ENCODE data around the gene NRP1. TPM values are rescaled to one million over a fixed set of nuclear protein-coding genes. Genes with fewer than 3 reads are reported as not detected.

NRP1 gene
- total and polyA plus RNA-seq, 2 of the 8 experiments (the other 6 are each of a cell fraction or from before 2014, with no cell fraction given), result 1.2 to 2.1 TPM

GRCh38 chr10:33153251-33153967, 181.1 kb downstream of the NRP1 start:
- Histone ChIP-seq H4K20me1 (replicated peaks in 1 of 2; ENCODE audit: control insufficient read depth in 1 of 2, insufficient read depth in 2 of 2, low read length in 2 of 2) (no peaks in the 10 kb centered on the region), H3K4me2 (ENCODE audit: insufficient read depth in 1 of 2, low read depth in 2 of 2, low read length in 2 of 2) (no peak overlapping the region), H3K79me1 (ENCODE audit: low read depth, low read length) (no peaks in the 10 kb centered on the region), H4K8ac (ENCODE audit: extremely low read depth, insufficient read depth, low read length) (no peak overlapping the region), H2BK20ac (ENCODE audit: low read length) (no peak overlapping the region), H3K36me3 (ENCODE audit: control insufficient read depth in 2 of 4, insufficient read depth in 4 of 4, low read length in 3 of 4) (no peaks in the 10 kb centered on the region), H3K9ac (replicated peaks in 1 of 4; ENCODE audit: extremely low read depth in 1 of 4, low read depth in 3 of 4, low read length in 3 of 4) (no peak overlapping the region), H2BK120ac (replicated peaks; ENCODE audit: low read depth, low read length) (no peak overlapping the region), H3K9me3 (ENCODE audit: insufficient read depth in 2 of 2, low read depth in 1 of 2, low read length in 1 of 2) (no peaks in the 10 kb centered on the region; a peak in 1 of 4 replicates), H2BK15ac (ENCODE audit: low read length) (no peak overlapping the region), H3K79me2 (ENCODE audit: control insufficient read depth in 1 of 2, insufficient read depth in 2 of 2, low read length in 2 of 2) (no peaks in the 10 kb centered on the region), H3K56ac (replicated peaks; ENCODE audit: insufficient read length, low read depth, low read length) (no peak overlapping the region), H4K91ac (replicated peaks; ENCODE audit: insufficient read length, low read length) (no peak overlapping the region), H3K27me3 (replicated peaks in 1 of 4; ENCODE audit: control insufficient read depth in 3 of 4, extremely low read depth in 1 of 4, insufficient read depth in 3 of 4, low read length in 3 of 4) (no peaks in the 10 kb centered on the region), H2BK12ac (ENCODE audit: low read depth, low read length) (no peak overlapping the region), H4K5ac (ENCODE audit: insufficient read length, low read depth, low read length) (no peak overlapping the region), H3K4ac (replicated peaks; ENCODE audit: insufficient read length, low read depth, low read length) (no peak overlapping the region), H2AK5ac (ENCODE audit: low read depth, low read length) (no peak overlapping the region), H3K23me2 (ENCODE audit: low read depth, low read length) (no peaks in the 10 kb centered on the region), H3K4me3 (ENCODE audit: extremely low read depth in 1 of 4, insufficient read depth in 2 of 4, low read depth in 3 of 4, low read length in 4 of 4) (no peak overlapping the region), H3K18ac (ENCODE audit: extremely low read depth, low read length) (no peak overlapping the region), H3K14ac (ENCODE audit: insufficient read length) (no peak overlapping the region), H3K27ac (ENCODE audit: low read depth, low read length) (no peak overlapping the region), H2BK5ac (ENCODE audit: low read depth, low read length) (no peak overlapping the region), H3K4me1 (replicated peaks in 1 of 4; ENCODE audit: control insufficient read depth in 3 of 4, insufficient read depth in 4 of 4, low read length in 3 of 4) (no peaks in the 10 kb centered on the region), H3K23ac (ENCODE audit: insufficient read length) (no peak overlapping the region), H2AFZ (ENCODE audit: low read length) (no peak overlapping the region)
- CTCF ChIA-PET (ENCODE audit: partially characterized antibody), result interaction anchor here (0.6 to 1.9 kb wide), 12 partner anchors 12 to 144 kb away, joined by 3 to 8 read pairs (median 4); no protein-coding TSS in a partner anchor
- DNase-seq (ENCODE audit: low read depth in 1 of 2, low spot score in 2 of 2) (no peak), FAIRE-seq (no peak)
- TF ChIP-seq CTBP2 (IDR thresholded peaks at IDR 0.05; ENCODE audit: borderline replicate concordance, insufficient read depth, insufficient read length, low read length), result no peak
- 93% methylated on average over 8 of the region's 8 CpGs; no CpG with 5 or more reads in 1 of the 2 experiments for WGBS, 2 experiments (ENCODE audit: extremely low coverage in 1 of 2, insufficient coverage in 1 of 2, insufficient read length in 1 of 2, insufficient replicate concordance in 2 of 2, low coverage in 1 of 2, low lambda C conversion rate in 2 of 2, missing lambda C conversion rate in 1 of 2)
- POLR2A ChIA-PET (ENCODE audit: partially characterized antibody), result interaction anchor here (0.5 kb wide), 1 partner anchor 9 kb away, joined by 4 read pairs; no protein-coding TSS in a partner anchor
